ENCODE results near the gene THBS3. TPM values are rescaled to one million over a fixed set of nuclear protein-coding genes. Genes with fewer than 3 reads are reported as not detected.
"Not testable (repeated sequence)": the region's sequence is repeated elsewhere in the genome, so short reads cannot be mapped to it uniquely, and the experiment has no call there.

THBS3 gene
- total RNA-seq, 1 donor: 32.8 TPM

DNA sequence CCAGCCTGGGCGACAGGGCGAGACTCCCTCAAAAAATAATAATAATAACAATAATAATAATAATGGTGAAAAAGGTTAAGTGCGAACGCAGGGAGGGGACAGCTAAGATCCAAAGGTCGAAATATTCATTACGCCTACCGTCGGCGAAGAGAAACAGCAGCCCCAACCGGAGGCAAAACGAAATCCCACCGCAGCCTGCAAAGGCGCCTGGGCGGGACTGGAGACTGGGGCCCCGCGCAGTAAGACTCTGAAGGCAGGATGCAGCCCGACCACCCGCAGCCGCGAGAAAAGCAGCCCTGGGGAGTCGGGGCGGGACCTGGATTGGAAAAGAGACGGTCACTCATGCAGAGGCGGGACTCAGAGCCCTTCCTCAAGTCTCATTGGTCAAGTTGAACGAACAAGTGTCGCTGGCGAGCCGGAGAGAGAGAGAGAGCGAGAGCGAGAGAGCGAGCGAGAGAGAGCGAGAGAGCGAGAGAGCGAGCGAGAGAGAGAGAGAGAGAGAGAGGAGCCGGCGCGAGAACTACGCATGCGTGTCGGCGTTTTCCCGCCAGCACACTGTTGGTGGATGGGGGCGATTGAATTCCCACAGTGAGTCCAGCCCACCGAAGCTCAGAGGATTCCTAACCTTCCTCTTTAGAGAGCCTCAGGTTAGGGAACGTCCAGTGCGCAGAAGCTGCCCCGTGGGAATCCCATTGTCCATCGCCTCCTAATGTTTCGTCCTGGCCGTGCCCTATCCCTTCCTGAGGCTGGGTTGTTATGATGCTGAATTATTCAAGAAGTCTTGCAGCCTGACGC is 36.9 kb upstream of the THBS3 start:
- peak; percentile 99 for DNase-seq (ENCODE audit: low read depth)
- TF ChIP-seq, protein P1, sequence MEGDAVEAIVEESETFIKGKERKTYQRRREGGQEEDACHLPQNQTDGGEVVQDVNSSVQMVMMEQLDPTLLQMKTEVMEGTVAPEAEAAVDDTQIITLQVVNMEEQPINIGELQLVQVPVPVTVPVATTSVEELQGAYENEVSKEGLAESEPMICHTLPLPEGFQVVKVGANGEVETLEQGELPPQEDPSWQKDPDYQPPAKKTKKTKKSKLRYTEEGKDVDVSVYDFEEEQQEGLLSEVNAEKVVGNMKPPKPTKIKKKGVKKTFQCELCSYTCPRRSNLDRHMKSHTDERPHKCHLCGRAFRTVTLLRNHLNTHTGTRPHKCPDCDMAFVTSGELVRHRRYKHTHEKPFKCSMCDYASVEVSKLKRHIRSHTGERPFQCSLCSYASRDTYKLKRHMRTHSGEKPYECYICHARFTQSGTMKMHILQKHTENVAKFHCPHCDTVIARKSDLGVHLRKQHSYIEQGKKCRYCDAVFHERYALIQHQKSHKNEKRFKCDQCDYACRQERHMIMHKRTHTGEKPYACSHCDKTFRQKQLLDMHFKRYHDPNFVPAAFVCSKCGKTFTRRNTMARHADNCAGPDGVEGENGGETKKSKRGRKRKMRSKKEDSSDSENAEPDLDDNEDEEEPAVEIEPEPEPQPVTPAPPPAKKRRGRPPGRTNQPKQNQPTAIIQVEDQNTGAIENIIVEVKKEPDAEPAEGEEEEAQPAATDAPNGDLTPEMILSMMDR (IDR thresholded peaks at IDR 0.05; ENCODE audit: insufficient read depth, low read depth, low read length): peak; percentile 24
- H3K4me3 ChIP-seq (ENCODE audit: low read depth, low read length): peak overlapping the region; percentile 69

DNA sequence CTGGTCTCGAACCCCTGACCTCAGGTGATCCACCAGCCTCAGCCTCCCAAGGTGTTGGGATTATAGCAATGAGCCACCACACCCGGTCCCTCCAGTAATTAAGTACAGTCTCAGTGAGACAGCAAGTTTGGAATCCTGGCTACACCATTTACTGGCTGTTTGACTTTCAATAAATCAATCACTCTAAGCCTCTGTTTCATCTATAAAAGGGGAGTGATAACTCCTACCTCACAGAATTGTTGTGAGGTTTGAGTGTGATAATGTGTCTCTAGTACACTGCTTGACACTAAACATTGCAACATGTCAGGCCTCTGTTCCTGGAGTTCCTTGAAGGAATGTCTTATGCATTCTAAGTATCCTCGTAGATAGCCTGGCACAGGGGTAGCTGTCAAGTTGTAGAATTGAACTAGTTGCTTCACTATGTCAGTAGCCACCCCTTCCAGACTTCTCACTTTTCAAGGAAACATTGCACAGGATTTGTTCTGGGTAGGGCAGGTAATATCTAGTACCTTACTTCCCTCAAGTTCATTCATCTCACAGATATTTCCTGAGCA is 35.2 kb upstream of the THBS3 start:
- TF ChIP-seq, protein P1 (IDR thresholded peaks at IDR 0.05; ENCODE audit: insufficient read depth, low read depth, low read length): no peak
- no peak for DNase-seq (ENCODE audit: low read depth)
- peak overlapping the region; percentile 69 for H3K4me3 ChIP-seq (ENCODE audit: low read depth, low read length)

DNA sequence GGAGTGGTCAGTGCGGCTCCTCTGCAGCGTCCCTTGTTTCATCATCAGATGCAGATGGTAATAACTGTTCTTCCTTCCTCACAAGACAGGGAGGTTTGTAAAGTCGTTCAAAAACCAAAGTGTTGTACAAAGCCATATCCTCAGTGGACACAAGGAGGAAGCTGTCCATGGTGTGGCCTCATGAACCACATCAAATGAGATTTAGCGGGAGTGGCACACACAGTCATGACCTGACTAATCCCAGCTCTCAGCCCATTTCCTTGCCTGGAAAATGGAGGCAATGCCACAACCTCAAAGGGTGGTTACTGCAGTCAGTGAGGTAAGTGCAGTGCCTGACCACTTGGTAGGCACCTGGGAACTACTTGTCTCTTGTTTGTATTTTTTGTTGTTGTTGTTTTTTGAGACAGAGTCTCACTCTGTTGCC is 34.2 kb upstream of the THBS3 start:
- no peak for DNase-seq (ENCODE audit: low read depth)
- H3K4me3 ChIP-seq (ENCODE audit: low read depth, low read length): no peak overlapping the region
- TF ChIP-seq, protein P1 (IDR thresholded peaks at IDR 0.05; ENCODE audit: insufficient read depth, low read depth, low read length): no peak

DNA sequence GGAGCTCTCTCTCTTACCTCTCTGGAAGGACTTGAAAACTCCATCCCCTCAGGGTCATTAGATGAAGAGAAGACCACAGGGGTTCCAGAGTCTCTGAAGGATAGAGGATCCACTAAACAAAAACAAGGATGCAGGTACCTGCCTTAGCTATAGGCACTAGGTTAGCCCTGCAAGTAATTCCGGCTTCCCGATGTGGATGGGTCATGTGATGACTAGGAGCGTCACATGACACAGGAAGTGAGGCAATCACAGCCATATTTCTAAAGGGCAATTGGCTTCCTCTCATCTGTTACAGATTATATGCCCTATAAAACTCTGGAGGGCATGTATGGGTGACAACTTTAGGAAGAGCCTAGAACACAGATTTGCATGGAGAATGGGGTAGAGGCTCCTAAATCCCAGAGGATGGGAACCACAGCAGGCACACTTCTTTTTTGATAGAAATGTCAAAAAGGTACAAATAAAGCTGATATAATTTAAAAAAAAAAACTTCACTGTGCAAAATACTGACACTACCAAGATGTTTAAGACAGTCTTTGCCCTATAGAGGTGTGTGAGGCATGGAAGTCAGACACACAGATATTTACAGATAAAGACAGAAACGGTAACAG is 33.5 kb upstream of the THBS3 start:
- TF ChIP-seq, protein P1 (IDR thresholded peaks at IDR 0.05; ENCODE audit: insufficient read depth, low read depth, low read length): no peak
- peak; percentile 87 for DNase-seq (ENCODE audit: low read depth)
- peak overlapping the region; percentile 60 for H3K4me3 ChIP-seq (ENCODE audit: low read depth, low read length)

DNA sequence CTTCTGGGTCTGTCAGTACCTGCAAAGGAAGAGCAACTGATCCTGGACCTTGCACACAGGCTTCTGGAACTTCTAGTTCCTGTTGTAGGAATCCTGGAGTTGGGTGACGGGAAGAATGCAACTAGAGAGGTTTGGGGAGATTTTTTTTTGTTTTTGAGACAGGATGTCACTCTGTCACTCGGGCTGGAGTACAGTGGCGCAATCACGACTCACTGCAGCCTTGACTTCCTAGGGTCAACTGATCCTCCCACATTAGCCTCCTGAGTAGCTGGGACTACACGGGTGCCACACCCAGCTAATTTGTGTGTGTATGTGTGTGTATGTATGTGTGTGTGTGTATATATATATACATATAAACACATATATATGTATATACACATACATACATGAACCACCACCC is 28.8 kb upstream of the THBS3 start:
- no peak overlapping the region for H3K4me3 ChIP-seq (ENCODE audit: low read depth, low read length)
- DNase-seq (ENCODE audit: low read depth): no peak
- TF ChIP-seq, protein P1 (IDR thresholded peaks at IDR 0.05; ENCODE audit: insufficient read depth, low read depth, low read length): no peak

DNA sequence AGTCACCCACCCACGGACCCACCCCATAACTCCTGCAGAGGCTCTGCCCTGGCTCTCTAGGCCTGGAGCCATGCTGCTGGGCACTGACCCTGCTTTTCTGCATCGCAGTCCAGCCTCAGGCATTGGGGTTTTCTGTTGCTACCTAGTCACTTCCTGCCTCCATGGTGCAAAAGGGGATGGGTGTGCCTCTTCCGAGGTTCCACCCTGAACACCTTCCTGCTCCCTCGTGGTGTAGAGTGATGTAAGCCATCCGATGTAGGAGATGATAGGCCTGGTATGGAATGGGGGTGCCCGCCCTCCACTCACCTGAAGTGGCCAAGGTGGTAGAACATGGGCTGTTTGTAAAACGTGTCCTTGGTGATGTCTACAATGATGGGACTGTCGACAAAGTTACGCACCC is 27.7 kb upstream of the THBS3 start:
- DNase-seq (ENCODE audit: low read depth); H3K4me3 ChIP-seq (ENCODE audit: low read depth, low read length): not testable (repeated sequence)

DNA sequence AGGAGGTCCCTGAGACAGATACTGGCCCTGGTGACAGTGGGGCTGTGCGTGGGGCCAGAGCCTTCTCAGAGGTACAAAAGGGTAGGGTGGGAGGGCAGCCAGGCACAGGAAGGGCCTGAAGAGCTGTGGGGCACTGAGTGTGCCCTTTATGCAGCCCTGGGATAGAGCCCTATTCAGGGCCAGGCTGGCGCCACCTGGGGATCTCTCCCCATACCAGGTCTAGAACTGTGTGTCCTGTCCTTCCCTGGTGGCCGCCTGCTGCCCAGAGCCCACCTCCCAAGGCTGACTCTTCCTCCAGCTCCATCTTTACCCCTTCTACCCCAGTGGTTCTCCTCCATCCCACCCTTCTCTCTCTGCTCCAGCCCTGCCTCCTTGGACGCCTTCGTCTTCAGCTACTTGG is 25.8 kb upstream of the THBS3 start:
- not testable (repeated sequence) for DNase-seq (ENCODE audit: low read depth); H3K4me3 ChIP-seq (ENCODE audit: low read depth, low read length)

DNA sequence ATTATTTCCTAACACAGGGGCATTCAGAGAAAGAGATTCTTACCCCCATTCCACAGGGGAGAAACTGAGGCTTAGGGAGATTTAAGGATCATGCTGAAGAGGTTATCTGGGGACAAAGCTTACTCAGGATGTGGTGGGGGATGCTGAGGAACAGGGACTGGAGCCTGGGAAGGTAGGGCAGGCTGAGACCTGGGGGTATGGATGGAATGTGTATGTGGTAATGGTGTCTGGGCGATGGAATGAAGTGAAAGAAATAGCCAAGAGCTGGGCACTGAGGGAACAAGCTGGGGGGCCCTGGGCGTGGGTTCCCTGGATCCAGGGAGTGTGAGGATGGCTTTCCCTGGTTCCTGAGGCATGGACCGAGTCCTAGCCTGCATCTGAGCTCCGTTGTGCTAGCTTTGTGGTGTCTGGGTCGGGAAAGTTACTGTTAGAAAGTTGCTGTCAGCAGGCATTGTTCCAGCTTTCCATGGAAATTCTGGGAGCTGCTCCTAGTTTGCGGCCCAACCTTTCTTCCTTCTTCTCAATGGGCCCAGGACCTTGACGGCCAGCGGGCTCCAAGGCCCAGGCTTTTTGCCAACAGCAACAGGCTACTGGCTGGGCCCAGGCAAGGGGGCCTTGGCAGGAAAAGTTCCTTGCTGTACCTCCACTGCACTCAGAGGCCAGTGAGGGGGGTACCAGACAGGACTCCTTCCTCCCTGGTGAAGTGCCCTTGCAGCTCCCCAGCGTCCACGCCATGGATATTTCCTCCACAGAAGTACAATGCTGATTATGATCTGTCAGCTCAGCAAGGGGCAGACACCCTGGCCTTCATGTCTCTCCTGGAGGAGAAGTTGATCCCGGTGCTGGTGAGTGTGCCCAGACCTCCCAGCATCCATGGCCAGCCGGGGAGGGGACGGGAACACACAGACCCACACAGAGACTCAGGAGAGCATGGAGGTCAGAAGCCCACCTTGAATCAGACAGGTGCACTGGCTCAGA is 24.6 kb upstream of the THBS3 start:
- not testable (repeated sequence) for DNase-seq (ENCODE audit: low read depth); H3K4me3 ChIP-seq (ENCODE audit: low read depth, low read length)

DNA sequence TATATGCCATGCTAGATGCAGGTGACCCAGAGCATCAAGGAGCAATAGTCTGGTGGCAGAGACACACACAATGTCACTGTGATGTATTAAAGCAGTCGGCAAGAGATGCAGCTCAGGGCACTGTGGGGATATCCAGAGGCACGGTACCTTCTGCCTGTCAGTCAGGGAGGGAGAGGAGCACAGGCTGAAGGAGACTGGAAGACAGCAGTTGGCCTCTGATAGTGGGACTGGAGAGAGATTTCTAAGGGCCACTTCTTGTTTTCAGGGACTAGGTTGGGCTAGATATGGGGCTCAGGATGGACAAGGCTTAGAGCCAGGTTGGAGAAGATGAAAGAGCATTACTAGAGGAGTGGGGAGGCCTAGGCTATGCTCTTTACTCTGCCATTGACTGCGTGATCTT is 23.6 kb upstream of the THBS3 start:
- DNase-seq (ENCODE audit: low read depth); H3K4me3 ChIP-seq (ENCODE audit: low read depth, low read length): not testable (repeated sequence)
